22Rv1 (cell line): ENCODE results near the gene TRPV2.

ENCODE experiments used
- H3K27ac ChIP-seq: fragments of 450-650 bp; 2 replicates; pipeline ENCODE4 v1.5.1; 2017
- ZFX ChIP-seq: fragments of 450-650 bp; IDR thresholded peaks from 2 replicates; pipeline ENCODE4 v1.6.1; 2017; ENCODE audit warnings: antibody characterized with exemption, borderline replicate concordance
- TF ChIP-seq, protein P1 (sequence below): fragments of 450-650 bp; IDR thresholded peaks from 2 replicates; pipeline ENCODE4 v1.5.1; 2017; ENCODE audit warnings: mild to moderate bottlenecking

The TRPV2 gene

DNA sequence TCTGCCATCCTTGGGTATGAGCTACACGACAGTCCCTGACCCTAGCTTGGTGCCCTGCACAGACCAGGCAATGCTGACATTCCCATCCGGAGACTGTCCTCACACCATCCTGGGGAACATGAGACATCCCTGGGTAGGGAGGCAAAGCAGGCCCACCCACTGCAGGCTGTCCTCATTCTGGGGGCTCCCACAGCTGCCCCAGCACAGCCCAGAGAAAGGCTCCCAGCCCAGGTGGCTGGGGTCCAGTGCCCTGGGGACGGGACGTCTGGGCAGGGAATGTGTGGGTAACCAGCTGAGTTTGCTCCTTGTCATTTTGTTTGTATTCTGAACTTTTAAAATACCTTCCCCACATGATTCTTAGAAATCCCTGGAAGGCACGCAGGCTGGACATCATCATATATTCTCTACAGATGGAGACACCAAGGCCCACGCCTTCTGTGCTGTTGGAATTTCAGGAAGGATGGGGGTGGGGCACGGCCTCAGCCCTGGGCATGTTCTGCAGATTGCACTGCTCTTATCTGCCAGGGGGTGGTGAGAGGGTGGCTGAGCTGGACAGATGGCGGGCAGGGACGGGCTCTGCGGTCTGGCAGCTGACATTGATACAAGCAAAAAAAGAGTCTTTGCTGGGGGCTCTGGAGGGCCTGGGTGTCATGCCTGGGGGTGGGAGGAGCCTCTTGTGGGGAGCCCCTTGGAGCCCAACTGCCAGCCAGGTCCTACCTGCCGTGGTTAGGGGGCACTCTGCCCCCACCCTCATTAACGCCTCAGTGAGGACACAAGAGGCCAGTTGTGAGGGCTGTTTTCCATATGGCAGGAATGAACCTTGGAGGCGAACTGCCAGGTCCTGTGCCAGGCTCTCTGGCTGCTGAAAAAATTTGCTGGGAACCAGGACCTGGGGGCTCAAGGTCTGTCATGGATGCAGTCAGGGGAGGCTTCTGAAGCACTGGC is 48.3 kb downstream of the TRPV2 start:
- no peak overlapping the region for H3K27ac ChIP-seq
- TF ChIP-seq ZFX = no peak
- TF ChIP-seq, protein P1, sequence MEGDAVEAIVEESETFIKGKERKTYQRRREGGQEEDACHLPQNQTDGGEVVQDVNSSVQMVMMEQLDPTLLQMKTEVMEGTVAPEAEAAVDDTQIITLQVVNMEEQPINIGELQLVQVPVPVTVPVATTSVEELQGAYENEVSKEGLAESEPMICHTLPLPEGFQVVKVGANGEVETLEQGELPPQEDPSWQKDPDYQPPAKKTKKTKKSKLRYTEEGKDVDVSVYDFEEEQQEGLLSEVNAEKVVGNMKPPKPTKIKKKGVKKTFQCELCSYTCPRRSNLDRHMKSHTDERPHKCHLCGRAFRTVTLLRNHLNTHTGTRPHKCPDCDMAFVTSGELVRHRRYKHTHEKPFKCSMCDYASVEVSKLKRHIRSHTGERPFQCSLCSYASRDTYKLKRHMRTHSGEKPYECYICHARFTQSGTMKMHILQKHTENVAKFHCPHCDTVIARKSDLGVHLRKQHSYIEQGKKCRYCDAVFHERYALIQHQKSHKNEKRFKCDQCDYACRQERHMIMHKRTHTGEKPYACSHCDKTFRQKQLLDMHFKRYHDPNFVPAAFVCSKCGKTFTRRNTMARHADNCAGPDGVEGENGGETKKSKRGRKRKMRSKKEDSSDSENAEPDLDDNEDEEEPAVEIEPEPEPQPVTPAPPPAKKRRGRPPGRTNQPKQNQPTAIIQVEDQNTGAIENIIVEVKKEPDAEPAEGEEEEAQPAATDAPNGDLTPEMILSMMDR = no peak

DNA sequence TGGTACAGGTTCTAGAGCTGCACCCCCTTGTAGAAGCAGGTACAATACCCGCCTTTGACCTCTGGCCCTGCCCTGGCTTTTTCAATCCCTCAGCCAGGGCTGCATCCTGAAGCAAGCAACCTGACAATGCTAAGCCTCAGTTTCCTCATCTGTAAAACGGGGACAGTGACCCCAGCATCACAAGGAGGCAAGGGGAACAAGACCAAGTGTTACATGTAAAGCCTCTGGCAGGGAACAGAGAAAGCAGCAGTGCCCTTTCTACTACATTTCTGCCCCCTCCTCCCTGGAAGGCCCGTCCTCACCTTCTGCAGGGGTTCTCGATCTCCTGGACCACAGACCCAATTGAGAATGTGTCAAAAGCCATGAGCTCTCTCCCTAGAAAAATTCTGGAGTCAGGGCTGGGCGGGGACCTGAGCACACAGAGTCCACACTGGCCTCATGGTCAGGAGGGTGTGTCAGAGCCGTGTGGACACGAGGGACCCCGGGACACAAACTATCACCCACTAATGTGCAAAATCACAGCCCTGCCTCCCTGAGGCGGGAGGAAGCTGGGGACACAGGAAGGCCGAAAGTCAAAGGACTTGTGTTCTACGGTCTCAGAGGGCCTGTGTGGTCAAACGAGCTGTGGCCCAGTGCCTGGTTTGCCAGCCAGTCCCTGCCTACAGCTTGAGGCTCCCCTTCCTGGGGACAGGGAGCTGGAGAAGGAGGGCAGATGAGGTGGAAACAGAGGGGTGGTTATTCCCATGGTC is 49.1 kb downstream of the TRPV2 start:
- TF ChIP-seq, protein P1 = no peak
- no peak for TF ChIP-seq ZFX
- no peak overlapping the region for H3K27ac ChIP-seq

GRCh38 chr17:16465052-16465312 is 49.6 kb downstream of the TRPV2 start:
- TF ChIP-seq, protein P1 = no peak
- no peak for TF ChIP-seq ZFX
- H3K27ac ChIP-seq = no peak overlapping the region

- no peak overlapping the region for H3K27ac ChIP-seq
- TF ChIP-seq, protein P1 = no peak
- no peak for TF ChIP-seq ZFX
These were observed 50.5 kb downstream of the TRPV2 start for GRCh38 chr17:16465861-16466338.

- no peak overlapping the region for H3K27ac ChIP-seq
- no peak for TF ChIP-seq ZFX
- TF ChIP-seq, protein P1 = no peak
These were observed 51.0 kb downstream of the TRPV2 start for GRCh38 chr17:16466407-16466806.

GRCh38 chr17:16467044-16467443 is 51.7 kb downstream of the TRPV2 start:
- no peak overlapping the region for H3K27ac ChIP-seq
- TF ChIP-seq ZFX = no peak
- TF ChIP-seq, protein P1 = no peak

GRCh38 chr17:16467886-16468285 is 52.5 kb downstream of the TRPV2 start:
- no peak for TF ChIP-seq ZFX
- TF ChIP-seq, protein P1 = no peak

More at GRCh38 chr17:16467886-16468285, 52.5 kb downstream of the TRPV2 start:
- H3K27ac ChIP-seq = 0 out of 2 replicates have a peak overlapping the region, but pooled peaks have one; percentile 26
